Tibial nerve (tissue), 4 donors: ENCODE results near the gene SFTPD.

ENCODE experiments used
- EP300 ChIP-seq, 2 donors: sonication (generic); formaldehyde crosslinking; IDR thresholded peaks; one replicate each; pipeline ENCODE4 v1.6.1; 2017; ENCODE audit warnings: antibody characterized with exemption in 2 of 2, mild to moderate bottlenecking in 1 of 2
- TF ChIP-seq, protein P1 (sequence below), 5 experiments: fragments of 200-600 bp in 3 of 5; fragments of 450-650 bp in 2 of 5; sonication (generic) in 3 of 5; IDR thresholded peaks; one replicate each; pipeline ENCODE4 v1.5.1; 2016 to 2019; ENCODE audit warnings: antibody characterized with exemption in 5 of 5, mild to moderate bottlenecking in 3 of 5, moderate library complexity in 2 of 5

DNA sequence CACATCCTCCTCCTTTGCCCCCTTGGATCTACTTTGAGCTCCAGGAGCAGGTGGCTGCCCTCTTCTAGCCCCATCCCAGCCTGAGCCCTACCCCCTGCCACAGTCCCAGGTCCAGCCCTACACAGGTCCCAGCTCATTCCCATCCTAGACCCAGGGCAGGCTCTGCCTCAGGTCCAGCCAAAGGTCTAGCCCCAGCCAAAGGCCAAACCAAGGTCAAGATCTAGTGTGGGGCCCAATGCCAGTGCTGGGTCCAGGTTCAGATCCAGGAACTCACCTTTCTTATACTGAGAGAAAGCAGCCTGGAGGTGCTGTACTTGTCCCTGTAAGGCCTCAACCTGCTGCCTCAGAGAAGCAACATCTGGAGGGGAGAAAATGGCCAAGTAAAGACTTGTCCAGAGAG, 8.5 kb downstream of the SFTPD start:
- TF ChIP-seq, protein P1, sequence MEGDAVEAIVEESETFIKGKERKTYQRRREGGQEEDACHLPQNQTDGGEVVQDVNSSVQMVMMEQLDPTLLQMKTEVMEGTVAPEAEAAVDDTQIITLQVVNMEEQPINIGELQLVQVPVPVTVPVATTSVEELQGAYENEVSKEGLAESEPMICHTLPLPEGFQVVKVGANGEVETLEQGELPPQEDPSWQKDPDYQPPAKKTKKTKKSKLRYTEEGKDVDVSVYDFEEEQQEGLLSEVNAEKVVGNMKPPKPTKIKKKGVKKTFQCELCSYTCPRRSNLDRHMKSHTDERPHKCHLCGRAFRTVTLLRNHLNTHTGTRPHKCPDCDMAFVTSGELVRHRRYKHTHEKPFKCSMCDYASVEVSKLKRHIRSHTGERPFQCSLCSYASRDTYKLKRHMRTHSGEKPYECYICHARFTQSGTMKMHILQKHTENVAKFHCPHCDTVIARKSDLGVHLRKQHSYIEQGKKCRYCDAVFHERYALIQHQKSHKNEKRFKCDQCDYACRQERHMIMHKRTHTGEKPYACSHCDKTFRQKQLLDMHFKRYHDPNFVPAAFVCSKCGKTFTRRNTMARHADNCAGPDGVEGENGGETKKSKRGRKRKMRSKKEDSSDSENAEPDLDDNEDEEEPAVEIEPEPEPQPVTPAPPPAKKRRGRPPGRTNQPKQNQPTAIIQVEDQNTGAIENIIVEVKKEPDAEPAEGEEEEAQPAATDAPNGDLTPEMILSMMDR (IDR thresholded peaks at IDR 0.05) = no peak
- no peak for TF ChIP-seq EP300 (IDR thresholded peaks at IDR 0.05)
